GM19043 (cell line): ENCODE data around the gene FTSJ3.

Source experiments
- ATAC-seq: cut with Tn5 transposase; IDR thresholded peaks from one replicate; pipeline ENCODE4 v1.9.1; 2021; ENCODE audit warnings: low read depth; ENCODE audit not compliant: unreplicated experiment

Gene FTSJ3

GRCh38 chr17:63790057-63790456 lies 37.4 kb downstream of the FTSJ3 start:
- no peak for ATAC-seq

DNA sequence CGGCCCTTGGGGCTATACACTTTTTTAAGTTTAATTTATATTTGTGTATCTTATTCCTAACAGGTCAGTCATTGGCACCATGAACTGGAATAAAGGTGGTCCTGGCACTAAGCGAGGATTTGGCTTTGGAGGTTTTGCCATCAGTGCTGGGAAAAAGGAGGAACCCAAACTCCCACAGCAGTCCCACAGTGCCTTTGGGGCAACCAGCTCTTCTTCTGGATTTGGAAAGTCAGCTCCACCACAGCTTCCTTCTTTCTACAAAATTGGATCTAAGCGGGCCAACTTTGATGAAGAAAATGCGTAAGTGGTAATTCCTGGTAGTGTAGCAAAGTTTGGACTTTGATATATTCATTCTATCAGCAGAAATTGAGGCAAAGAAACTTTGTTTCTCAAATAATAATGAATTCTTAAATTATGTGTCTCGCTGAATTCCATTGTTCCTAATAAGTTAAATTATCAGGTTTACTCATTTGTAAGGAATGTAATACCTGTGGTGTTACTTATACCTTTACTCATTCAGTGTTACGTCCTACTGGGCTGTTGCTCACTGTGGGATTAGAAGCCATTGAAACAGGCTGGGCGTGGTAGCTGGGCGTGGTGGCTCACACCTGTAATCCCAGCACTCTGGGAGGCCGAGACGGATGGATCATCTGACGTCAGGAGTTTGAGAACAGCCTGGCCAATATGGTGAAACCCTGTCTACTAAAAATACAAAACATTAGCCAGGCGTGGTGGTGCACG lies 40.3 kb downstream of the FTSJ3 start:
- no peak for ATAC-seq

GRCh38 chr17:63786117-63786516 lies 41.3 kb downstream of the FTSJ3 start:
- ATAC-seq, result no peak

GRCh38 chr17:63785556-63785955 lies 41.9 kb downstream of the FTSJ3 start:
- ATAC-seq, result no peak

- ATAC-seq, result no peak
Observed at GRCh38 chr17:63783522-63783921, 43.9 kb downstream of the FTSJ3 start.

- ATAC-seq, result no peak
Observed at GRCh38 chr17:63780928-63781327, 46.5 kb downstream of the FTSJ3 start.

DNA sequence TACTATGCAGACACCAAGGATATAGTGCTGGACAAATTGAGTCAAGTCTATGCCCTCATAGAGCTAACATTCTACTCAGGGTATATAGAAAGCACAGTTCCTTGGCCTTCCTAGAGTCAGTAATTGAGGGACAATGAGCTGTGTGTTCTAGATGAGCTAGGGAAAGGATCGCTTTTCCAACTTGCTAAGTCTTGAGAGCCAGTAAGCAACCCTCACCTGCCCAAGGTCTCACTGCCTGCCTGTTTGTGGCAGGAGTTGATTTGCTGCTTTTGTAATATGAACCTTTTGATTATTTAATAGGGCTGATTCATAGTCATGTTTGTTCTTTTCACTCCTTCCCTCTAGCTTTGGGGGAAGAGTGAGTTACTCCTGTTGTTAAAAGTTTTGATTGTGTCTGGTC lies 47.0 kb downstream of the FTSJ3 start:
- no peak for ATAC-seq

DNA sequence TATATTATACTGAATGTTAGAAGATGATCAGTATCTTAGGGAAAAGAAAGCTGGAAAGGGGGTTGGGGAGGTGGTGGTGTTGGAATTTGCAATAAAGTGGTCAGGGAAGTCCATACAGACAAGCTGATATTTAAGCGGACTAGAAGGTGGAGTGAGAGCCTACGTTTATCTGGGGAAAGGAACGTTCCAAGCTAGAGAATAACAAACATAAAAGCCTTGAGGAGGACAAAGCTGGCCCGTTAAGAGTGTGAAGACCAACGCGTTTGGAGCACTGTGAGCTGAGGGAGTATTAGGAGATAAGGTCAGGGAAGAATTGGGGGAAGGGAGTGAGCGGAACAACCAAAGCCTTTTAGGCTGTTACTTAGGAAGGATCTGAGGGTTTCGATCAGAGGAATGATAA lies 52.0 kb downstream of the FTSJ3 start:
- ATAC-seq, result no peak

DNA sequence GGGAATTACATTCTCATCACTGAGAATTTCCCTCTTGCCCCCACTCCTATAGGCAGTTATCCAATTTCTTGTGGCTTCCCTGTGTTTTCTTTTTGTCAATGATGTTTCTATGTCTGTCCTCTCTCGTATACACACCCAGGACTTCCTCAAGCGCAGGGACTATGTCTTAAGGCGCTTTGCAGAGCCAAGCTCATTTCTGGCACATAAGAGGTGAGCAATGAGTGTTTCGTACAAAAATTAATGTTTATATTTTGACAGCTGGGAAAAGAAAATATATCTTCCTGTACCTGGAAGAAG lies 52.5 kb downstream of the FTSJ3 start:
- no peak for ATAC-seq

- no peak for ATAC-seq
Observed at GRCh38 chr17:63774141-63774968, 53.1 kb downstream of the FTSJ3 start, which contains the start of gene DDX42. DDX42 (plus strand) TSS chr17:63774170; CDS start chr17:63787050, 12,880 bp downstream.

GRCh38 chr17:63773272-63774140 lies 54.0 kb downstream of the FTSJ3 start, which contains the start of gene CCDC47:
CCDC47 (minus strand) TSS chr17:63773597; CDS start chr17:63766175, 7,422 bp downstream.
- peak; percentile 78 for ATAC-seq

DNA sequence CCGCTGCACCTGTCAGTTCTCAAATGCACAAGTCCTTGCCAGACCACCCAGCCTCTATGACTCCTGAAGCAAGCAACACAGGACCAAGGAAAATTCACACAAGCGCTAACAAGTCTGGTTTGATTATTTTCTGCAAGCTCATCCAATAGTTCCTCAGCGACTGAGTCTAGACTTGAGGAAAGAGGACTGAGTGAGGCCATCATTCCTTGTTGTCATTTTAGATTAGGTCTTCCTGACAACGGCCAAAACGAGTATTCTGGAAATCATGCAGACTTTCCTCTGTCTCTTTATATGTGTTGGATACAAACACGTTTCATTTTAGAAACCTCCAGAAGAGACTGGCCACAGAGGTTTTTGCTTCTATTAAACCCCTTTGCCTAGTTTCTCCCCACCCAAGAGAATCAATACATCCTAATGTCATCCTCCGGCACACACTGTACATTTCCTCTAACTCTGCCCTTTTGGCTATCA lies 54.6 kb downstream of the FTSJ3 start:
- ATAC-seq, result no peak
